ENCODE results near the gene NFATC2IP. TPM values are rescaled to one million over a fixed set of nuclear protein-coding genes. Genes with fewer than 3 reads are reported as not detected.

The NFATC2IP gene
- total RNA-seq: 10 to 100 TPM; 65.6 to 74.4 TPM

- peaks cover 18% of the 10 kb centered on the region for H3K4me1 Mint-ChIP-seq
- peak; percentile 99 for DNase-seq
- peak within 1 kb of the TSS; percentile 89 for H3K27ac Mint-ChIP-seq
- H3K27me3 Mint-ChIP-seq: no peaks in the 10 kb centered on the region
- peak within 1 kb of the TSS; percentile 96 for H3K4me3 Mint-ChIP-seq
- H3K9me3 Mint-ChIP-seq: no peaks in the 10 kb centered on the region
- H3K36me3 Mint-ChIP-seq: peaks cover 25% of the 10 kb centered on the region
Measured at GRCh38 chr16:28950648-28951409, at the start of gene NFATC2IP. Gene NFATC2IP (plus strand): TSS chr16:28950937. CDS start chr16:28951012, 75 bp downstream.

- H3K27me3 Mint-ChIP-seq: no peaks in the 10 kb centered on the region
- H3K4me1 Mint-ChIP-seq: peaks cover 3% of the 10 kb centered on the region
- H3K27ac Mint-ChIP-seq: no peak overlapping the region
- no peaks in the 10 kb centered on the region for H3K9me3 Mint-ChIP-seq
- DNase-seq: no peak
- H3K4me3 Mint-ChIP-seq: no peak overlapping the region
- H3K36me3 Mint-ChIP-seq: no peaks in the 10 kb centered on the region
Measured at GRCh38 chr16:28901862-28902261, 48.9 kb upstream of the NFATC2IP start.

GRCh38 chr16:28902909-28903308, 47.8 kb upstream of the NFATC2IP start:
- H3K4me1 Mint-ChIP-seq: peaks cover 3% of the 10 kb centered on the region
- H3K27ac Mint-ChIP-seq: no peak overlapping the region
- no peaks in the 10 kb centered on the region for H3K36me3 Mint-ChIP-seq
- no peak for DNase-seq
- H3K9me3 Mint-ChIP-seq: no peaks in the 10 kb centered on the region
- no peak overlapping the region for H3K4me3 Mint-ChIP-seq
- no peaks in the 10 kb centered on the region for H3K27me3 Mint-ChIP-seq

GRCh38 chr16:28903344-28904042, 47.2 kb upstream of the NFATC2IP start:
- peaks cover 3% of the 10 kb centered on the region for H3K4me1 Mint-ChIP-seq
- no peaks in the 10 kb centered on the region for H3K27me3 Mint-ChIP-seq
- H3K27ac Mint-ChIP-seq: no peak overlapping the region
- no peak overlapping the region for H3K4me3 Mint-ChIP-seq
- H3K9me3 Mint-ChIP-seq: no peaks in the 10 kb centered on the region
- DNase-seq: no peak
- no peaks in the 10 kb centered on the region for H3K36me3 Mint-ChIP-seq

GRCh38 chr16:28904363-28904762, 46.4 kb upstream of the NFATC2IP start:
- Mint-ChIP-seq H3K36me3 (no peaks in the 10 kb centered on the region), H3K27ac (no peak overlapping the region), H3K4me3 (no peak overlapping the region), H3K4me1 (peaks cover 3% of the 10 kb centered on the region), H3K9me3 (no peaks in the 10 kb centered on the region), H3K27me3 (no peaks in the 10 kb centered on the region)
- DNase-seq: no peak

- Mint-ChIP-seq H3K27ac (no peak overlapping the region), H3K9me3 (no peaks in the 10 kb centered on the region), H3K36me3 (no peaks in the 10 kb centered on the region), H3K4me1 (peaks cover 3% of the 10 kb centered on the region), H3K27me3 (no peaks in the 10 kb centered on the region), H3K4me3 (no peak overlapping the region)
- no peak for DNase-seq
Measured at GRCh38 chr16:28904828-28905227, 45.9 kb upstream of the NFATC2IP start.

GRCh38 chr16:28905229-28905754, 45.4 kb upstream of the NFATC2IP start:
- Mint-ChIP-seq H3K4me1 (peaks cover 3% of the 10 kb centered on the region), H3K36me3 (no peaks in the 10 kb centered on the region)

GRCh38 chr16:28905800-28906372, 44.9 kb upstream of the NFATC2IP start:
- no peaks in the 10 kb centered on the region for H3K27me3 Mint-ChIP-seq
- H3K27ac Mint-ChIP-seq: no peak overlapping the region
- peaks cover 3% of the 10 kb centered on the region for H3K4me1 Mint-ChIP-seq
- H3K9me3 Mint-ChIP-seq: no peaks in the 10 kb centered on the region
- no peak for DNase-seq
- no peak overlapping the region for H3K4me3 Mint-ChIP-seq
- no peaks in the 10 kb centered on the region for H3K36me3 Mint-ChIP-seq

More at GRCh38 chr16:28905229-28905754, 45.4 kb upstream of the NFATC2IP start:
- no peaks in the 10 kb centered on the region for H3K27me3 Mint-ChIP-seq
- DNase-seq: no peak
- no peak overlapping the region for H3K27ac Mint-ChIP-seq
- no peak overlapping the region for H3K4me3 Mint-ChIP-seq
- no peaks in the 10 kb centered on the region for H3K9me3 Mint-ChIP-seq

GRCh38 chr16:28910086-28911031, 40.4 kb upstream of the NFATC2IP start:
- no peaks in the 10 kb centered on the region for H3K4me1 Mint-ChIP-seq
- H3K36me3 Mint-ChIP-seq: peaks cover 6% of the 10 kb centered on the region
- no peak for DNase-seq

GRCh38 chr16:28912558-28912957, 38.2 kb upstream of the NFATC2IP start:
- no peak overlapping the region for H3K4me3 Mint-ChIP-seq
- H3K27ac Mint-ChIP-seq: no peak overlapping the region
- H3K27me3 Mint-ChIP-seq: no peaks in the 10 kb centered on the region
- no peaks in the 10 kb centered on the region for H3K9me3 Mint-ChIP-seq
- peaks cover 15% of the 10 kb centered on the region for H3K36me3 Mint-ChIP-seq
- no peak for DNase-seq
- no peaks in the 10 kb centered on the region for H3K4me1 Mint-ChIP-seq

More at GRCh38 chr16:28910086-28911031, 40.4 kb upstream of the NFATC2IP start:
- Mint-ChIP-seq H3K27me3 (no peaks in the 10 kb centered on the region), H3K9me3 (no peaks in the 10 kb centered on the region), H3K27ac (no peak overlapping the region), H3K4me3 (no peak overlapping the region)

- no peak overlapping the region for H3K4me3 Mint-ChIP-seq
- peaks cover 15% of the 10 kb centered on the region for H3K36me3 Mint-ChIP-seq
- H3K27ac Mint-ChIP-seq: no peak overlapping the region
- DNase-seq: no peak
- no peaks in the 10 kb centered on the region for H3K27me3 Mint-ChIP-seq
- no peaks in the 10 kb centered on the region for H3K4me1 Mint-ChIP-seq
- H3K9me3 Mint-ChIP-seq: no peaks in the 10 kb centered on the region
Measured at GRCh38 chr16:28913946-28914724, 36.6 kb upstream of the NFATC2IP start.

- no peaks in the 10 kb centered on the region for H3K9me3 Mint-ChIP-seq
- H3K36me3 Mint-ChIP-seq: peaks cover 17% of the 10 kb centered on the region
- no peaks in the 10 kb centered on the region for H3K27me3 Mint-ChIP-seq
- H3K27ac Mint-ChIP-seq: no peak overlapping the region
- H3K4me1 Mint-ChIP-seq: no peaks in the 10 kb centered on the region
- no peak for DNase-seq
- no peak overlapping the region for H3K4me3 Mint-ChIP-seq
Measured at GRCh38 chr16:28915181-28915580, 35.6 kb upstream of the NFATC2IP start.

GRCh38 chr16:28917095-28917494, 33.6 kb upstream of the NFATC2IP start:
- peaks cover 23% of the 10 kb centered on the region for H3K36me3 Mint-ChIP-seq
- no peak overlapping the region for H3K4me3 Mint-ChIP-seq
- no peak for DNase-seq
- no peak overlapping the region for H3K27ac Mint-ChIP-seq
- no peaks in the 10 kb centered on the region for H3K4me1 Mint-ChIP-seq
- no peaks in the 10 kb centered on the region for H3K9me3 Mint-ChIP-seq
- H3K27me3 Mint-ChIP-seq: no peaks in the 10 kb centered on the region

- peaks cover 19% of the 10 kb centered on the region for H3K36me3 Mint-ChIP-seq
- peaks cover 2% of the 10 kb centered on the region for H3K4me1 Mint-ChIP-seq
- H3K9me3 Mint-ChIP-seq: no peaks in the 10 kb centered on the region
- no peaks in the 10 kb centered on the region for H3K27me3 Mint-ChIP-seq
- DNase-seq: no peak
- no peak overlapping the region for H3K27ac Mint-ChIP-seq
- H3K4me3 Mint-ChIP-seq: no peak overlapping the region
Measured at GRCh38 chr16:28918698-28919097, 32.0 kb upstream of the NFATC2IP start.

All from activated naive CD8-positive, alpha-beta T cell treated with anti-CD3 and anti-CD28 coated beads for 36 hours (primary cell).